CD4-positive, CD25-positive, alpha-beta regulatory T cell (primary cell): Measurements from ENCODE around the gene AP2A1. TPM values are rescaled to one million over a fixed set of nuclear protein-coding genes. Genes with fewer than 3 reads are reported as not detected.
A peak's percentile ranks its signal among the peaks of the same experiment; 100 is the strongest.

Source experiments
- ATAC-seq, 2 donors: fragments of 150-1000 bp; cut with Tn5 transposase; one replicate each; pipeline ENCODE4 v1.10.0; 2021; ENCODE audit warnings: low read depth in 2 of 2, moderate number of reproducible peaks in 2 of 2, moderate library complexity in 1 of 2
- DNase-seq, 3 donors: peaks; one replicate each; pipeline versions ENCODE4 v3.0.0 to v3.0.0-alpha.2; 2012 to 2022; ENCODE audit warnings: mixed read lengths in 1 of 3
- H3K27ac ChIP-seq: one replicate; pipeline ENCODE4 v1.7.0; 2013; ENCODE audit warnings: mild to moderate bottlenecking, low read length; ENCODE audit not compliant: insufficient read depth, poor library complexity, severe bottlenecking
- H3K27me3 ChIP-seq: one replicate; pipeline ENCODE4 v1.7.0; 2013; ENCODE audit warnings: low read length; ENCODE audit not compliant: control insufficient read depth, insufficient read depth
- H3K36me3 ChIP-seq: one replicate; pipeline ENCODE4 v1.7.0; 2013; ENCODE audit warnings: mild to moderate bottlenecking, low read length, moderate library complexity; ENCODE audit not compliant: control insufficient read depth, insufficient read depth
- H3K4me1 ChIP-seq: 2 replicates; pipeline ENCODE4 v1.7.0; 2013; ENCODE audit warnings: mild to moderate bottlenecking, low read length; ENCODE audit not compliant: insufficient read depth, control insufficient read depth, poor library complexity, severe bottlenecking
- H3K4me3 ChIP-seq: one replicate; pipeline ENCODE4 v1.7.0; 2013; ENCODE audit warnings: low read depth, mild to moderate bottlenecking, low read length, moderate library complexity
- H3K9me3 ChIP-seq, 2 experiments: 1 replicate in 1 of 2; 2 replicates in 1 of 2; pipeline ENCODE4 v1.7.0; 2013; ENCODE audit warnings: low read length in 2 of 2, mild to moderate bottlenecking in 1 of 2, moderate library complexity in 1 of 2; ENCODE audit not compliant: control insufficient read depth in 2 of 2
- H3K27ac Mint-ChIP-seq, 3 donors: one replicate each; pipeline ENCODE4 v1.8.0; 2020 to 2022; ENCODE audit warnings: mild to moderate bottlenecking in 3 of 3, mixed read lengths in 3 of 3, moderate library complexity in 2 of 3
- H3K27me3 Mint-ChIP-seq: one replicate; pipeline ENCODE4 v1.8.0; 2022; ENCODE audit warnings: mild to moderate bottlenecking, mixed read lengths
- H3K36me3 Mint-ChIP-seq: one replicate; pipeline ENCODE4 v1.8.0; 2020; ENCODE audit warnings: mixed read lengths
- H3K4me1 Mint-ChIP-seq, 4 donors: one replicate each; pipeline ENCODE4 v1.8.0; 2020 to 2022; ENCODE audit warnings: mixed read lengths in 4 of 4, mild to moderate bottlenecking in 1 of 4
- H3K4me3 Mint-ChIP-seq, 4 donors: one replicate each; pipeline ENCODE4 v1.8.0; 2020 to 2022; ENCODE audit warnings: mild to moderate bottlenecking in 4 of 4, mixed read lengths in 4 of 4, moderate library complexity in 3 of 4
- H3K9me3 Mint-ChIP-seq, 7 donors: one replicate each; pipeline ENCODE4 v1.8.0; 2020 to 2022; ENCODE audit warnings: mixed read lengths in 7 of 7, mild to moderate bottlenecking in 3 of 7, moderate library complexity in 2 of 7
- polyA plus RNA-seq, 4 donors: library from polyadenylated mRNA; unstranded; fragments of 300-500 nt; fragmentation: Illumina TruSeq; gene quantifications; one replicate each; pipeline ENCODE4 v1.2.3, GENCODE V29; 2021
- total RNA-seq: library from RNA; stranded (reverse); gene quantifications from one replicate; pipeline ENCODE4 v1.2.3, GENCODE V29; 2022

The AP2A1 gene
- total and polyA plus RNA-seq, 5 donors from 2014 or later = 5.2 to 49.5 (median 6.0) TPM

DNA sequence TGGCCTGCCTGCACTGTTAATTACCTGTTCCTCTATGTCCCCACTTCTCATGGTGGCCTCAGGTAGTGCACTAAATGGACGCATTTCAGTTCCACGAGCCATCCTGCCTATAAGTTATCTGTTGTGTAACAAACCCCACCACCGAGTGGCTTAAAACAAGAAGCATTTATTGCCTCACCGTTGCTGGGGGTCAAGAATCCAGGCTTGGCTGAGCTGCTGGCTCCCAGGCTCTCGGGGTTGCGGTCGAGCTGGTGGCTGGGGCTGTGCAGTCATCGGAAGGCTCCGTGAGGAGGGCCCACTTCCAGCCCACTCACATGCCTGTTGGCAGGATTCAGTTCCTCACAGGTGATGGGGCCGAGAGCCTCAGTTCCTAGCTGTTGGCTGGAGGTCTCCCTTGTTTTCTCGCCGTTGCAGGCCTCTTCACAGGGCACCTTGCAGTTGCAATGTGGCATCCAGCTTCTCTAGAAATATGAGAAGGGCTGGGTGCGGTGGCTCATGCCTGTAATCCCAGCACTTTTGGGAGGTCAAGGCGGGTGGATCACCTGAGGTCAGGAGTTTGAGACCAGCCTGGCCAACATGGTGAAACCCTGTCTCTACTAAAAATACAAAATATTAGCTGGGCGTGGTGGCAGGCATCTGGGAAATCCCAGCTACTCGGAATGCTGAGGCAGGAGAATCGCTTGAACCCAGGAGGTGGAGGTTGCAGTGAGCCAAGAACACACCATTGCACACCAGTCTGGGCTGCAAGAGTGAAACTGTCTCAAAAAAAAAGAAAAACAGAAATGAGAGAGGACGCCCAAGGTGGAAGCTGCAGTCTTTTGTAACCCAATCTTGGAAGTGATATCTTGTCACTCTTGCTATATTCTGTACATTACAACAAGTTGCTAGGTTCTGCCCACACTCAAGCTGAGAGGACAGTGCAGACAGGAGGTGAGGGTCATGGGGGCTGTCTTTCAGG is 77.6 kb downstream of the AP2A1 start:
- peaks cover 0 to 16% (median 14%) of the 10 kb centered on the region in 4 donors for H3K4me1 Mint-ChIP-seq
- no peak for ATAC-seq
- no peak overlapping the region for H3K27ac Mint-ChIP-seq
- DNase-seq = no peak
- no peaks in the 10 kb centered on the region for H3K27me3 ChIP-seq
- no peaks in the 10 kb centered on the region for H3K36me3 Mint-ChIP-seq
- peak overlapping the region in 1 of 4 donors; percentile 10 for H3K4me3 Mint-ChIP-seq
- H3K36me3 ChIP-seq = peaks cover 4% of the 10 kb centered on the region
- no peak overlapping the region for H3K4me3 ChIP-seq
- no peaks in the 10 kb centered on the region for H3K4me1 ChIP-seq
- H3K9me3 Mint-ChIP-seq = peaks cover 0 to 2% (median 0%) of the 10 kb centered on the region in 7 donors
- no peak overlapping the region for H3K27ac ChIP-seq
- H3K9me3 ChIP-seq = no peaks in the 10 kb centered on the region
- H3K27me3 Mint-ChIP-seq = no peaks in the 10 kb centered on the region

DNA sequence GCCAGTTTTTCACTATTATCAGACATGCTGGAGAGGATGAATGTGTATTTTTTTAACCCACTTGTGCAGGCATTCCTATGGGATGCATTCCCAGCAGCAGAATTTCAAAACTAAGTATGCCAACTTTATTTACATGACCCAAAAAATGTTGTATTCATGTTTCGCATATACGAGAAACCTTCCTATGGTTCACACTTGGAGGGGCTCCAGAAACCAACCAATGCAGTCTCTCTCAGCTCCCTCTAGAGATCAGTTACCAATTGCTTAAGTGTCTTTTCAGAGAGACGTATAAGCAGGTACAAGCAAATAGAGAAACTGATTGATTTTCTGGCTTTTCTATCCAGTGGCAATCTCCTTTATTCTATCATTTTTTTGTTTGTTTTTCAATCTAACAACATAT is 78.6 kb downstream of the AP2A1 start:
- no peak overlapping the region for H3K27ac Mint-ChIP-seq
- H3K4me3 Mint-ChIP-seq = no peak overlapping the region
- no peaks in the 10 kb centered on the region for H3K36me3 ChIP-seq
- H3K4me1 ChIP-seq = peaks cover 5% of the 10 kb centered on the region
- H3K9me3 Mint-ChIP-seq = peaks cover 0 to 2% (median 0%) of the 10 kb centered on the region in 7 donors
- no peaks in the 10 kb centered on the region for H3K36me3 Mint-ChIP-seq
- peaks cover 7 to 26% (median 21%) of the 10 kb centered on the region in 4 donors for H3K4me1 Mint-ChIP-seq
- H3K9me3 ChIP-seq = no peaks in the 10 kb centered on the region
- H3K27me3 ChIP-seq = no peaks in the 10 kb centered on the region
- H3K27ac ChIP-seq = no peak overlapping the region
- H3K27me3 Mint-ChIP-seq = no peaks in the 10 kb centered on the region
- ATAC-seq (no peak), DNase-seq (no peak)
- no peak overlapping the region for H3K4me3 ChIP-seq

DNA sequence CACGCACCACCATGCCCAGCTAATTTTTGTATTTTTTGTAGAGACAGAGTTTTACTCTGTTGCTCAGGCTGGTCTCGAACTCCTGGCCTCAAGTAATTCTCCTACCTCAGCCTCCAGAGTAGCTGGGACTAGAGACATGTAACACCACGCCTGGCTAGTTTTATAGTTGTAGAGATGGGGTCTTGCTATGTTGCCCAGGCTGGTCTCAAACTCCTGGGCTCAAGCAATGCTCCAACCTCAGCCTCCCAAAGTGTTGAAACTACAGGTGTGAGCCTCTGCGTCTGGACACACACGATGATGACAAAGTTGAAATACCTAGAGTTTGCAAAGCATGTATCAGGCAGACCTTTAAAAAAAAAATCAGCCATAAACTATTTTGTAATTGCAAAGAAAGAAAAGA is 79.6 kb downstream of the AP2A1 start:
- Mint-ChIP-seq H3K4me3 (no peak overlapping the region), H3K36me3 (no peaks in the 10 kb centered on the region), H3K27me3 (no peaks in the 10 kb centered on the region), H3K4me1 (peaks cover 7 to 30% (median 22%) of the 10 kb centered on the region in 4 donors), H3K9me3 (peaks cover 0 to 2% (median 0%) of the 10 kb centered on the region in 7 donors), H3K27ac (no peak overlapping the region)
- Histone ChIP-seq H3K9me3 (no peaks in the 10 kb centered on the region), H3K4me1 (peaks cover 8% of the 10 kb centered on the region), H3K27me3 (no peaks in the 10 kb centered on the region), H3K27ac (no peak overlapping the region), H3K4me3 (no peak overlapping the region), H3K36me3 (no peaks in the 10 kb centered on the region)
- ATAC-seq = no peak
- no peak for DNase-seq

DNA sequence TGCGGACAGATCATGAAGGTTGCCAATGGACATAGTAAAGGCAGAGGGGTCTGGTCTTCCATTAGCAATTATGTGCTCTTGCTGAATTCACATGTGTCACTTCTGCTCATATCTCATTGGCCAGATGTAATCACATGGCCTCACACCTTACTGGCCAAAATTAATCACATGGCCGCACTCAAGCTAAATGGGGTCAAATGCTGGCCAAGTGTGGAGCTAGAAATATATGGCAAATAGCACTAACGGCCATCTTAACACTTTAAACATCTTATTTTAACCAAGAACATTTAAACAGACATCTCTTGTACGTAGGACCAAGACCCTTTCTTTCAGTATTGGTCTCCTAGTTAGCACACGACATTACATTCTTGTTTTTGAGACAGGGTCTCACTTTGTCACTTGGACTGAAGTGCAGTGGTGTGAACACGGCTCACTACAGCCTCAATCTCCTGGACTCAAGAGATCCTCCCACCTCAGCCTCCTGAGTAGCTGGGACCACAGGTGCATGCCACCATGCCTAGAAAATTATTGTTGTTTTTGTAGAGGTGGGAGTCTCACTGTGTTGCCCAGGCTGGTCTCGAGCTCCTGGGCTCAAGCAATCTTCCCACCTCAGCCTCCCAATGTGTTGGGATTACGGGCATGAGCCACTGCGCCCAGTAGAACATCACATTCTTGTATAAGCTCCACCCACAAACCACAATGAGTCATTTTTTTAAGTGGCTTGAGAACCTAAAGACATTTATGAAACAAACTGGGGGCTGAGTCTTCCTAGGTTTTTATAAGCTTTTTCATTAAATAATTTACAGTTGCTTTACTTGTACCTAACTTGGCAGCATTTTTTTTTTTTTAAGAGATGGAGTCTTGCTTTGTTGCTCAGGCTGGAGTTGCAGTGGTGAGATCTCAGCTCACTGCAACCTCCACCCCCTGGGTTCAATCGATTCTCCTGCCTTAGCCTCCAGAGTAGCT is 81.2 kb downstream of the AP2A1 start:
- DNase-seq = peak in 1 of 3 donors; percentile 74
- no peaks in the 10 kb centered on the region for H3K36me3 ChIP-seq
- no peak for ATAC-seq
- H3K4me1 ChIP-seq = peaks cover 21% of the 10 kb centered on the region
- H3K36me3 Mint-ChIP-seq = no peaks in the 10 kb centered on the region
- H3K4me3 Mint-ChIP-seq = peak overlapping the region in 1 of 4 donors; percentile 88
- H3K27ac ChIP-seq = no peak overlapping the region
- H3K27ac Mint-ChIP-seq = no peak overlapping the region
- no peak overlapping the region for H3K4me3 ChIP-seq
- no peaks in the 10 kb centered on the region for H3K27me3 Mint-ChIP-seq
- H3K9me3 Mint-ChIP-seq = peaks cover 0 to 2% (median 0%) of the 10 kb centered on the region in 7 donors
- peaks cover 2% of the 10 kb centered on the region for H3K27me3 ChIP-seq
- peaks cover 7 to 40% (median 32%) of the 10 kb centered on the region in 4 donors for H3K4me1 Mint-ChIP-seq
- no peaks in the 10 kb centered on the region for H3K9me3 ChIP-seq

DNA sequence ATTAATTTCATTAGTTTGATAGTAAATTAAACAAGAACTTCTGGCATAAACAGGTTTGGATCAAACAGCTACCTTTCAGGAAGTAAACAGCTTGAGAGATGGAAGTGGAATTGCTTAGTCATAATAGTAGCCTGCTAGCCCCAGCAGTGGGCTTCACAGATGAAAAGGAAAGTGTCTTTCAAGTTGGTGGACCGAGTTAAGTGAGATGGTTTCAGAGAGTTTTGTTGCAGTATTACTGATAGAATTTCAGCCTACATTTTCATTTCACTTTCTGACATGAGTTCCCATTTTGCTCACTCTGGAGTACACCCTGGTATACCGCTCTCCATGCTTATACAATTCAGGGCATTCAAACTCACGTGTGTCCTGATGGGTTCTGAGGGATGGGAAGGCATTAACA is 82.1 kb downstream of the AP2A1 start:
- no peak for ATAC-seq
- no peaks in the 10 kb centered on the region for H3K36me3 ChIP-seq
- Mint-ChIP-seq H3K27me3 (no peaks in the 10 kb centered on the region), H3K4me1 (peaks cover 7 to 40% (median 36%) of the 10 kb centered on the region in 4 donors), H3K27ac (peak overlapping the region in 1 of 3 donors; percentile 82), H3K9me3 (peaks cover 0 to 2% (median 0%) of the 10 kb centered on the region in 7 donors), H3K36me3 (no peaks in the 10 kb centered on the region), H3K4me3 (peak overlapping the region; percentile 70 to 93 (median 83))
- peaks cover 2% of the 10 kb centered on the region for H3K27me3 ChIP-seq
- DNase-seq = no peak
- peaks cover 21% of the 10 kb centered on the region for H3K4me1 ChIP-seq
- H3K27ac ChIP-seq = no peak overlapping the region
- H3K9me3 ChIP-seq = no peaks in the 10 kb centered on the region
- no peak overlapping the region for H3K4me3 ChIP-seq

- H3K4me3 Mint-ChIP-seq = peak overlapping the region; percentile 88 to 96 (median 94)
- H3K4me3 ChIP-seq = peak overlapping the region; percentile 72
Measured at GRCh38 chr19:49849433-49850220, 82.8 kb downstream of the AP2A1 start.

GRCh38 chr19:49850221-49850486 is 83.4 kb downstream of the AP2A1 start:
- peak overlapping the region; percentile 94 for H3K27ac ChIP-seq
- Mint-ChIP-seq H3K27me3 (no peaks in the 10 kb centered on the region), H3K4me3 (peak overlapping the region; percentile 88 to 96 (median 94)), H3K9me3 (peaks cover 0 to 2% (median 0%) of the 10 kb centered on the region in 7 donors), H3K36me3 (no peaks in the 10 kb centered on the region), H3K27ac (peak overlapping the region in 2 of 3 donors; percentile 96 to 98), H3K4me1 (peaks cover 7 to 40% (median 36%) of the 10 kb centered on the region in 4 donors)
- no peaks in the 10 kb centered on the region for H3K36me3 ChIP-seq
- ATAC-seq (no peak), DNase-seq (no peak)
- peak overlapping the region; percentile 72 for H3K4me3 ChIP-seq
- H3K9me3 ChIP-seq = no peaks in the 10 kb centered on the region
- peaks cover 2% of the 10 kb centered on the region for H3K27me3 ChIP-seq
- peaks cover 21% of the 10 kb centered on the region for H3K4me1 ChIP-seq

More at GRCh38 chr19:49849433-49850220, 82.8 kb downstream of the AP2A1 start:
- Mint-ChIP-seq H3K9me3 (peaks cover 0 to 2% (median 0%) of the 10 kb centered on the region in 7 donors), H3K27ac (peak overlapping the region; percentile 82 to 98 (median 96)), H3K27me3 (no peaks in the 10 kb centered on the region), H3K36me3 (no peaks in the 10 kb centered on the region), H3K4me1 (peaks cover 7 to 40% (median 36%) of the 10 kb centered on the region in 4 donors)
- Histone ChIP-seq H3K27me3 (peaks cover 2% of the 10 kb centered on the region), H3K27ac (no peak overlapping the region), H3K9me3 (no peaks in the 10 kb centered on the region), H3K36me3 (no peaks in the 10 kb centered on the region), H3K4me1 (peaks cover 21% of the 10 kb centered on the region)
- ATAC-seq = no peak
- DNase-seq = no peak
